ENCODE measurements around the gene LRP1. TPM values are rescaled to one million over a fixed set of nuclear protein-coding genes. Genes with fewer than 3 reads are reported as not detected.

The LRP1 gene
- total and polyA plus RNA-seq, 2 experiments from 2014 or later, result 47.8 to 76.8 TPM

DNA sequence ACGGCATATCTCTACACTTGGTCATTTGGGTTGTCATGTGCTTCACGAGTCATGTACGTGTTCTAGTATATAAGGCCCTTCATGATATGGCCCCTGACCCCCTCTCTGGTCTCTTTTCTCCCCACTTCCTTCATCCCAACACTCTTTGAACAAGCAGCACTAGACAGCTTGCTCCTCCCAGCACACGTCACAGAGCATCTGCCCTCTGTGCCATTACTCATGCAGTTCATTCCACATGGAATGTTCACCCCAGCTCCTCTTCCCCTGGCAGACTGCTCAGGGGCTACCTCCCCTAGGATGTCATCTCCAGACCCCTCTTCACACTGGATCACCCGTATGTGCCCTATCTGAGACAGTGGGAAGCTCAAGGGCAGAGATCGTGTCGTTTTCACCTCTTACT is 33.2 kb downstream of the LRP1 start:
- no peak for TF ChIP-seq EZH2phosphoT487 (IDR thresholded peaks at IDR 0.05; ENCODE audit: low read depth, severe bottlenecking, unreplicated experiment)
- TF ChIP-seq EZH2 (IDR thresholded peaks at IDR 0.05; ENCODE audit: borderline replicate concordance), result no peak
- TF ChIP-seq, protein P1, sequence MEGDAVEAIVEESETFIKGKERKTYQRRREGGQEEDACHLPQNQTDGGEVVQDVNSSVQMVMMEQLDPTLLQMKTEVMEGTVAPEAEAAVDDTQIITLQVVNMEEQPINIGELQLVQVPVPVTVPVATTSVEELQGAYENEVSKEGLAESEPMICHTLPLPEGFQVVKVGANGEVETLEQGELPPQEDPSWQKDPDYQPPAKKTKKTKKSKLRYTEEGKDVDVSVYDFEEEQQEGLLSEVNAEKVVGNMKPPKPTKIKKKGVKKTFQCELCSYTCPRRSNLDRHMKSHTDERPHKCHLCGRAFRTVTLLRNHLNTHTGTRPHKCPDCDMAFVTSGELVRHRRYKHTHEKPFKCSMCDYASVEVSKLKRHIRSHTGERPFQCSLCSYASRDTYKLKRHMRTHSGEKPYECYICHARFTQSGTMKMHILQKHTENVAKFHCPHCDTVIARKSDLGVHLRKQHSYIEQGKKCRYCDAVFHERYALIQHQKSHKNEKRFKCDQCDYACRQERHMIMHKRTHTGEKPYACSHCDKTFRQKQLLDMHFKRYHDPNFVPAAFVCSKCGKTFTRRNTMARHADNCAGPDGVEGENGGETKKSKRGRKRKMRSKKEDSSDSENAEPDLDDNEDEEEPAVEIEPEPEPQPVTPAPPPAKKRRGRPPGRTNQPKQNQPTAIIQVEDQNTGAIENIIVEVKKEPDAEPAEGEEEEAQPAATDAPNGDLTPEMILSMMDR (IDR thresholded peaks at IDR 0.05; ENCODE audit: poor library complexity), result no peak
- no peak overlapping the region for H3K4me3 ChIP-seq
- no peaks in the 10 kb centered on the region for H3K9me3 ChIP-seq (ENCODE audit: low read depth)
- H3K79me2 ChIP-seq, result no peaks in the 10 kb centered on the region
- no peaks in the 10 kb centered on the region for H3K4me1 ChIP-seq (ENCODE audit: insufficient read depth)
- H3K36me3 ChIP-seq (replicated peaks; ENCODE audit: insufficient read depth, low read depth), result peaks cover 7% of the 10 kb centered on the region
- no peak overlapping the region for H3K27ac ChIP-seq
- no peak for DNase-seq (ENCODE audit: low spot score)
- H2AFZ ChIP-seq, result no peak overlapping the region
- H3K27me3 ChIP-seq, result no peaks in the 10 kb centered on the region
- no peaks in the 10 kb centered on the region for H3K9me2 ChIP-seq (replicated peaks; ENCODE audit: insufficient read depth)
- WGBS (ENCODE audit: low lambda C conversion rate, missing lambda C conversion rate), result 99% methylated on average over 7 of the region's 7 CpGs
- no peaks in the 10 kb centered on the region for H4K20me1 ChIP-seq (ENCODE audit: insufficient read depth, poor library complexity, severe bottlenecking)
- no peak overlapping the region for H3K4me2 ChIP-seq

DNA sequence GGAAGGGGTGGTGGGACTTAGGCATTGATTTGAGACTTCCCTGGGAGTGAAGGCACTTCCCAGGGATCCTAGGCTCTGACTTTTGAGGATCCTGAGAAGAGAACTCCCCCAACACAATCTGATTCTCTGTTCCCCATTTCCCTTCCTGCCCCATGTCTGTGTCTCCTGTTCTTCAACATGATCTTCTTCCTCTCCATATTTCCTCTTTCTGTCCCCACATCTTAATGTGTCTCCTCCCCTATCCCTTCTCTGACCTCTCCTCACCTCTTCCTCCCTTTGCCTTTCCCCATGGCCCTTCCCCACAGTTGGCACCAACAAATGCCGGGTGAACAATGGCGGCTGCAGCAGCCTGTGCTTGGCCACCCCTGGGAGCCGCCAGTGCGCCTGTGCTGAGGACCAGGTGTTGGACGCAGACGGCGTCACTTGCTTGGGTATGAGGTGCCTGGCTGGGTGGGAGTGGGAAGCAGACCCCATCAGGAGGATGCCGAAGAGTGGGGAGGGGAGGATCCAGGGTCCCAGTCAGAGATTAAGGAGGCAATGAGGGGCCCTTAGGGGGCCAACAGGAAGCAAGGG is 34.4 kb downstream of the LRP1 start:
- Histone ChIP-seq H3K27me3 (no peaks in the 10 kb centered on the region), H3K4me1 (ENCODE audit: insufficient read depth) (no peaks in the 10 kb centered on the region), H3K36me3 (replicated peaks; ENCODE audit: insufficient read depth, low read depth) (peaks cover 7% of the 10 kb centered on the region), H3K9me3 (ENCODE audit: low read depth) (no peaks in the 10 kb centered on the region), H4K20me1 (ENCODE audit: insufficient read depth, poor library complexity, severe bottlenecking) (peaks cover under 1% of the 10 kb centered on the region), H2AFZ (no peak overlapping the region), H3K4me3 (no peak overlapping the region), H3K27ac (no peak overlapping the region), H3K9me2 (replicated peaks; ENCODE audit: insufficient read depth) (no peaks in the 10 kb centered on the region), H3K79me2 (no peaks in the 10 kb centered on the region), H3K4me2 (no peak overlapping the region)
- WGBS (ENCODE audit: low lambda C conversion rate, missing lambda C conversion rate), result 95% methylated on average over 8 of the region's 8 CpGs
- TF ChIP-seq, protein P1 (IDR thresholded peaks at IDR 0.05; ENCODE audit: poor library complexity), result no peak
- TF ChIP-seq EZH2phosphoT487 (IDR thresholded peaks at IDR 0.05; ENCODE audit: low read depth, severe bottlenecking, unreplicated experiment) (no peak), EZH2 (IDR thresholded peaks at IDR 0.05; ENCODE audit: borderline replicate concordance) (no peak)
- no peak for DNase-seq (ENCODE audit: low spot score)

DNA sequence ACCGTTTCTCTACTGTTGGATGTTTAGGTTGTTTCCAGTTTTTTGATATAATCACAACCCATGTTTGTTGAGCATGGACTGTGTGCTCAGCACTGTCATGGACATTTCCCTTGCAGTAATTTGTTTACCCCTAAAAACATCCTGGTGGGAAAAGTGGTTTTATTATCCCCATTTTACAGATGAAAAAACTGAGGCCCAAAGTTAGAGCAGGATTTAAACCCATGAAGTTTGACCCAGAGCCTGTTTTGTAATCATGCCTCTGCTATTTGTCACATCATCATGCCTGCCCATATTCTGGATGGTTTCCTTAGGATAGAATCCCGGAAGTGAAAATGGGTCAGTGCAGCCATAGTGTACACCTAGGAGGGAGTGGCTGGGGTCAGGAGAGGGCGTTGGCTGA is 36.2 kb downstream of the LRP1 start:
- Histone ChIP-seq H3K4me2 (no peak overlapping the region), H3K9me3 (ENCODE audit: low read depth) (no peaks in the 10 kb centered on the region), H3K4me1 (ENCODE audit: insufficient read depth) (no peaks in the 10 kb centered on the region), H3K9me2 (replicated peaks; ENCODE audit: insufficient read depth) (no peaks in the 10 kb centered on the region), H3K27ac (no peak overlapping the region), H2AFZ (no peak overlapping the region), H4K20me1 (ENCODE audit: insufficient read depth, poor library complexity, severe bottlenecking) (peaks cover 2% of the 10 kb centered on the region), H3K36me3 (replicated peaks; ENCODE audit: insufficient read depth, low read depth) (peaks cover 7% of the 10 kb centered on the region), H3K27me3 (no peaks in the 10 kb centered on the region), H3K79me2 (no peaks in the 10 kb centered on the region), H3K4me3 (no peak overlapping the region)
- TF ChIP-seq, protein P1 (IDR thresholded peaks at IDR 0.05; ENCODE audit: poor library complexity), result no peak
- TF ChIP-seq EZH2phosphoT487 (IDR thresholded peaks at IDR 0.05; ENCODE audit: low read depth, severe bottlenecking, unreplicated experiment), result no peak
- no peak for TF ChIP-seq EZH2 (IDR thresholded peaks at IDR 0.05; ENCODE audit: borderline replicate concordance)
- no peak for DNase-seq (ENCODE audit: low spot score)
- WGBS (ENCODE audit: low lambda C conversion rate, missing lambda C conversion rate), result 96% methylated on average over 3 of the region's 3 CpGs
